GM18508 (cell line): Measurements from ENCODE around the gene PGBD5.

Source experiments
- ATAC-seq: cut with Tn5 transposase; IDR thresholded peaks from one replicate; pipeline ENCODE4 v1.9.1; 2021; ENCODE audit warnings: moderate number of reproducible peaks; ENCODE audit not compliant: insufficient read depth, unreplicated experiment

PGBD5 gene

GRCh38 chr1:230381049-230381467, 45.1 kb downstream of the PGBD5 start:
- no peak for ATAC-seq

DNA sequence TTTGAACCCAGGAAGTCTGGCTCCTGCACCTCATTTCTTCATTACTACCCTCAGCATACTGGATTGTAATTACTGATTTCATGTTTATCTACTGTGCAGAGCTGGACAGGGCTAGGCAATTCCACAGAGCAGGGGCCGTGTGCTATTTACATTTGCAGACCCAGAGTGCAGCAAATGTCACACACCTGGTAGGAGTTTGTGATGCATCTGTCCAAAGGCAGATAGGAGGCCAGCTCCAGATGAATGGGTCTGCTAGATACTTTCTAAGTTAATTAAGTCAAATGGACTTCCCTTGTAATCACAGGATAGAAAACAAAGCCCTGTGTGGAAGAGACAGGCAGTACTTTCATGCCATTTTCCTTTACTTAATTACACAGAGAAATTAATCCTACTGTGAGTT, 46.2 kb downstream of the PGBD5 start:
- ATAC-seq: no peak

GRCh38 chr1:230379462-230379861, 46.7 kb downstream of the PGBD5 start:
- no peak for ATAC-seq

GRCh38 chr1:230377851-230378250, 48.3 kb downstream of the PGBD5 start:
- ATAC-seq: no peak

DNA sequence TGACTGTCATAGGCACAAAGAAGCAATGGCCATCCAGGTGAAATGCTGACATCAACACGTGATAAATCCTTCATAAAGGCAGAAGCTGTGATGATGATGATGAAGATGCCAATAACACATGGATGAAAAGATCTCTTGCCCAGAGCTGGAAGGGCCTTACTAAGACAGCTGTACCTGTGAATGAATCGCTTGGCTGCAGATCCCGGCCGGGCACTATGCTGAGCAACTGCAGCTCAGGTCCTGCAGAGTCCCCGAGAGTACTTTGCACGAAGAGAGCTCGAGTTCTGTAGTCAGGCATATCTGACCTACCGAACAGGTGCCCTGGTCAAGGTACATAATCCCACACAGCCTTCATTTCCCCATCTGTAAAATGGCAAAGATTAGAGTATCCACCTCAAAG, 48.8 kb downstream of the PGBD5 start:
- no peak for ATAC-seq

GRCh38 chr1:230376296-230376695, 49.8 kb downstream of the PGBD5 start:
- ATAC-seq: no peak

DNA sequence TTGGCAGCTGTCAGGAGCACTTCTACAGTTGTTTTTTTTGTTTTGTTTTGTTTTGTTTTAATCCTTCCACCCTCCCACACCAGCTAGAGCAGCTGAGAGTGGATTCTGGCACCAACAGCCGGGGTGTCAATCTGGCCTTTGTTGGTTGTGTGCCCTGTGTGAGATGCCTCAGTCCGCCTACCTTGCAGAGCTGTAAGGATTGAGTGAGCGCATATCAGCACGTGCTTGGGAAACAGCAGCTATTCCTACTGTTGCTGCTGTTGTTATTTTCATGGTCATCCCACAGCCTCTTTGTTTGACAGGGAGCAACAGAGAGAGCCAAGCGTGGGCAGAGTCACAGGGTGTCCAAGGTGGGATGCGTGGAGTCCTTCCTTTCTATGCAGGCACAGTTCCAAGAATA, 50.4 kb downstream of the PGBD5 start:
- ATAC-seq: no peak

GRCh38 chr1:230375147-230375546, 51.0 kb downstream of the PGBD5 start:
- no peak for ATAC-seq

- no peak for ATAC-seq
Measured at GRCh38 chr1:230371923-230372703, 54.0 kb downstream of the PGBD5 start.

DNA sequence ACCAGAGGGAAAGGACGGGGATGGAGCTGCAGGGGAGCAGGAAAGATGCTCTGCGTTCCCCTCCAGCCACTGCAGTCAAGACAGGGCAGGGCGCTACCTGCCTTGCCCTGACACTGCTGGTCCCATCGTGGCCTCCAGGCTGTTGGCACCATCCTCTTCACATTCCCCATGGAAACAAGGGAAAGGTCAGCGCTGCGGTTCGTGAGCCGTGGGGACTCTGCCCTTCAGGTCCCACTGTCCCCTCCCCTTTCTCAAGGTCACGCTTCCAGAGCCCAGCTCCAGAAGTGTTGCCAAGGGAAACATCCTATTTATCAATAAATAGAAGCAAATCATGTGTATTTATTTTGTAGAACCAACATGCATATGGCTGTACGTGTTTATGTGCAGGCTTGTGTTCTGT, 56.0 kb downstream of the PGBD5 start:
- no peak for ATAC-seq

- ATAC-seq: no peak
Measured at GRCh38 chr1:230368871-230369270, 57.3 kb downstream of the PGBD5 start.

- no peak for ATAC-seq
Measured at GRCh38 chr1:230368363-230368762, 57.8 kb downstream of the PGBD5 start.

DNA sequence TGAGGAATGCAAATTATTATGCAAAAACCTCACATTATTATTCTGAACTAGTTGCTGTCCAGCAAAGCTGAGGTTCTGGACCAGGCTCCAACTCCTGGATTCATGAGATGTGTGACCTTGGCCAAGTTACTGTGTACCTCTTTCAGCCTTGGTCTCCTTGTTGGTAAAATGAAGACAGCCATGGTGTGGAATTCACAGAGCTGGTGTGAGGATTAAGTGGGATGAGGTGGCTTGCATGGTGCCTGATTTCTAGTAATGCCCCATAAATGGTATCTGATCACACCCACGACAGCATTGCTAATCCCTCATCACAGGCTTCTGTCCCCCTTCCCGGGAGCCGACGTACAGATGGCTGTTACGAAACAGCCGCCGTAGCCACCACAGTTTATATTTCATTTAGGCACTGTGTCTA, 59.6 kb downstream of the PGBD5 start:
- ATAC-seq: no peak

DNA sequence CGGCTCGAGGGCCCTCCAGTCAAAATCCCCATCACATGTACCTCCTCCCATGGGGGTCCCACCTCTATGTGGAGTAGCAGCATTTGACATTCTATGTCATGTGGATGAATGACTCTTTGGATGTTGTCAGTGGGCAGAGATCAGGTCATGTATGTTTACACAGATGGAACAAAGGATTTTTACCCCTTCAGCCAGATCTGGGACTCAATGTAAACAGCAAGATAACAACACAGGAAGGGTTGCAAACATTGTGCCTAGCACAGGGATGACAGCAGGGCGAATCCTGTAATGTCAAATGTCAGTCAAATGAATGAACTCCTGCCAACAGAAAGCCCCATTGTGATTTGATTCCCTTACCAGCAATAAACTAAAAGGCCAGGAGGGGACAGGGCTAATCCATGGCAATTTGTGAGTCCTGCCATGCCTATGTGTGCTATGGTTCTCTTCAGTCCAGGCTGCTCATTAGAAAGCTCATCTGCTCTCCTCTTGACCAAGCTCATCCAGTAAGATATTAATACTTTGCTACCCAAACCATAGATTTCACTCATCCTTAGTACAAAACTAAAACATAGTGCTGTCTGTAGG, 60.3 kb downstream of the PGBD5 start:
- ATAC-seq: no peak

DNA sequence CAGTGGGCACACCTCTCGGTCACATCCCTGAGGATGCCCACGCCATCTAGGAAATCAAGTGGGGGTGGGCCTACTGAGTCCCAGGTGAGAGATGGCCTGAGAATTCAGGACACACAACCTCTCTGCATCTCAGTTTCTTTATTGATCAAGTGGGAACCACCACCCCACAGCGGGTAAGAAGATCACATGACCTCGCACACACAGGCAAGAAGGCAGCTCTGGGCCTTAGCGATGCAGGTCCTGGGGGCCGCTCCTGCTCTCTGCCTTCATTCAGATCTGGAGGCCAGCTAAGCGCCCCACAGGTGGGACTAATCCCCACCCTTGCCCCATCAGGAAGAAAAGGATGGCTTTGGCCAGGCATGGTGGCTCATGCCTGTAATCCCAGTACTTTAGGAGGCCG, 63.2 kb downstream of the PGBD5 start:
- ATAC-seq: no peak

DNA sequence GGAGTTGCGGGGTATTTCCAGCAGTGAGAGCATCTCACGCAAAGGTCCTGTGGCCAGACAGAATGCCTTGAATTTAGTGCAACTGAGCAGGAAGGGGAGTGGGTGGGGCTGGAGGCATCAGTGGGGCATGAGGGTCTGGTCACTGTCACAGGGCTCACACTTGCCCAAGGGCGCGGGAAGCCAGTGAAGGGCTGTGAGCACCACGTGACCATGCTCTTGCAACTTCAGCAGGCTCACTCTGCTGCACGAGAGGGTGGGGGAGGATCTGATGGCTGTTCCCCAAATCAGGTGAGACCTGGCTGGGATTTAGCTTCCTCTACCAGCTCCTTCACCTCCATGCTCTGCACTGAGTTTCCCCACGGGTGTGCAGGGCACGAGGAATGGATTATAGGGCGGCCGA, 64.2 kb downstream of the PGBD5 start:
- no peak for ATAC-seq

DNA sequence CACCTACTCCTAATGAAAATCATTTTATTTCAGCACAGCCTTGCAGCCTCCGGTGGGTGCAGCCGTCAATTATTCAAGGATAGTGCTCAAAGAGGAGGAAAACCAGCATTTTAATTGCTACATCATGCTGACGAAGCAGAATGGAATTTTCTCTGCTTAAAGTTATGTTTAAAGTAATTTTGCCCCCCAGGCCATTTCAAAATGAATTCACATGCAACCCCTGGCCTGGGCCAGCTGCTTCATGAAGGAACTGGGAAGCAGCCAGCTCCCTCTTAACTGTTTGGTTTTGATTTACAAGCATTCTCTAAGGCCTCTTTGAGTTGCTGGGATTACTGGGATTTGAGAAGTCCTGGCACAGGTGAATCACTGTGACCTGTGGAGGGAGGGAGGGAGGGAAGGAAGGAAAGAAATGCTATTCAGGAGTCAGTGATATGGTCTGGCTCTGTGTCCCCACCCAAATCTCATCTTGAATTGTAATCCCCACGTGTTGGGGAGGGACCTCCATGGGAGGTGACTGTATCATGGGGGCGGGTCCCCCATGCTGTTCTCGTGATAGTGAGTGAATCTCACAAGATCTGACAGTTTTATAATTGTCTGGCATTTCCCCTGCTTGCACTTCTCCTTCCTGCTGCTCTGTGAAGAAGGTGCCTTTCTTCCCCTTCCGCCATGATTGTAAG, 66.0 kb downstream of the PGBD5 start:
- no peak for ATAC-seq

GRCh38 chr1:230356869-230357794, 69.0 kb downstream of the PGBD5 start:
- no peak for ATAC-seq

DNA sequence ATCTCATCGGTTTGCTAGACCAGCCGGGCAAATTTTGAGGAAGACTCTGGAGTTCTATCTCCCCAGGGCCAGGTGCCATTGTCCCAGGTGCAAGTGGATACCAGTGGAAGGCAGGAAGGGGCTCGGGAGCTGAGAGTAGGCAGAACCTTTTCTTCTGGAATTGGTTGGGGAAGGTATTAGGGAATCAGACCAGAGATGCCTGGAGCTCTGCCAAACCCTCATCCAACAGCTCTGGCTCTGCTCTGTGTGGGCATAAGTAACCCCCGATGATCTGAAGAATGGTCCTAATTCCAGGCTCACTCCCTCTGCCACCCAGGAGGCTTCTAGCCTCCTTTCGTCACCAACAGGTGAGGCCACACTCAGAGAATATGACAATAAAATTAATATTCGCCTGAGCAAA, 69.9 kb downstream of the PGBD5 start:
- ATAC-seq: no peak

DNA sequence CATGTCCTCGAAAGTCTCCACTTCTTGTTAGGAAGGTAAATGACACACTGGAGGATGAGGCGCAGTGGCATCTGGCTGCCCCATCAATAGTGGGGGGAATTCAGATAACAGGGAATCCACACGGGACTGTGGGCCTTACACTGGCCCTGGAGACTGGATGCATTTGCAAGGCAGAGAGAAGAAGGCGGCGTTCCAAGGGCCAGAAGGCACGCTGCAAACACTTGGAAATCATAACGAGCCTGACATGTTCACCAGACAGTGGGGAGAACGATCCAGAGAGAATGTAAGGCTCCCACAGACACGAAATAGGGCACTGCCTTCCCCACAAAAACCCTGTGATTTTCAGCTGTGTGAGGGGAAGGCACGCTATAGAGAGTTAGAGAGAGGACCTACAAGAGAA, 70.5 kb downstream of the PGBD5 start:
- ATAC-seq: no peak

DNA sequence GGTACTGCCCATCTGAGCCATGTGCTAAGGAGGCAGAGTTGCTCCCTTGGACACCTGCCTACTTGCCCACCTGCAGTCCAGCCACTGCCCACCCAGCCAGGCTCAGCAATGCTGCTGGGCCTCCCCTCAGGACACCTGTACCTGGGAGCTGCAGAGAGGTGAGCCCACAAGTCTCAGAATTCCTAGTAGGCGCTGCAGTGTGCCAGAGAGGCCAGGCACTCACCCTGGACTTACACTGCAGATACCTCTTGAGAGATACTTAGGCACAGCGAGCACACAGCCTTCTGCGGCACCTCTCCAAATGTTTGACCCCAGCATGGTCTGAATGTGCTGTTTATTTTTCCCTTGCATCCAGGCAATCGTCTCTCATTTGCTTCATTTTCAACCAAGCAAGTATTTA, 71.0 kb downstream of the PGBD5 start:
- no peak for ATAC-seq
